ENCODE measurements around the gene HDAC5.

HDAC5 gene

GRCh38 chr17:44086364-44087311, 36.8 kb downstream of the HDAC5 start:
- DNase-seq, result no peak

- DNase-seq, result no peak
Measured at GRCh38 chr17:44085908-44086307, 37.5 kb downstream of the HDAC5 start.

GRCh38 chr17:44084921-44085320, 38.5 kb downstream of the HDAC5 start:
- DNase-seq, result no peak

GRCh38 chr17:44084131-44084538, 39.3 kb downstream of the HDAC5 start:
- no peak for DNase-seq

- no peak for DNase-seq
Measured at GRCh38 chr17:44083250-44083849, 40.1 kb downstream of the HDAC5 start.

DNA sequence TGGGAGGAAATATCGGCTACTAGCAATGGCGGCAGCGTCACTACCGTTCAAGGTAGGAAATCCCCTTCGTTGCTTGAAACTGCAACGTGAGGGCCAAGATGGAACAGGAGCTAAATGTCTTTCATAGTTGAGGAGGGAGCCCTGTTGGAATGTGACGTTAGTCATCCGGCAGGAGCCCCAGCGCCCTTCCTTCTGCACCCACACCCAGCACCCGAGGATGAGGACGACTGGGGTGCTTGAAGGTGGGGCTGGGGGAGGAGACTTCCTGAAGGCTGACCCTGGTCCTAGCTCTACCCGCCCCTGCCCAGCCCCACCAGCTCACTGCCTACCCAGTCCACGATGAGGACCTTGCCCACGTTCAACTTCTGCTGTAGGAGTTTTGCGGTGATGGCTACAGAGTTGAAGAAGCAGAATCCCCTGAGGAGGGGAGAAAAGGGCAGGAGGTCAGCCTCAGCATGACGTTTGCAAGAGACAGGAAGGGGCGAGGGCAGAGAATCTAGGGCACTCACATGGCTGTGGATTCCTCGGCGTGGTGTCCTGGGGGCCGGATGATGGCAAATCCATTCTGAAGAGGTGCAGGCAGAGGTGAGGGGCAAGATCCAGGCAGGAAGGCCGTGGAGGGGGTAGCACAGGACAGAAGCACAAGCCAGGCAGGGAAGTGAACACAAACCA, 41.0 kb downstream of the HDAC5 start:
- no peak for DNase-seq

GRCh38 chr17:44081681-44082080, 41.8 kb downstream of the HDAC5 start:
- no peak for DNase-seq

GRCh38 chr17:44079877-44080821, 43.3 kb downstream of the HDAC5 start:
- no peak for DNase-seq

DNA sequence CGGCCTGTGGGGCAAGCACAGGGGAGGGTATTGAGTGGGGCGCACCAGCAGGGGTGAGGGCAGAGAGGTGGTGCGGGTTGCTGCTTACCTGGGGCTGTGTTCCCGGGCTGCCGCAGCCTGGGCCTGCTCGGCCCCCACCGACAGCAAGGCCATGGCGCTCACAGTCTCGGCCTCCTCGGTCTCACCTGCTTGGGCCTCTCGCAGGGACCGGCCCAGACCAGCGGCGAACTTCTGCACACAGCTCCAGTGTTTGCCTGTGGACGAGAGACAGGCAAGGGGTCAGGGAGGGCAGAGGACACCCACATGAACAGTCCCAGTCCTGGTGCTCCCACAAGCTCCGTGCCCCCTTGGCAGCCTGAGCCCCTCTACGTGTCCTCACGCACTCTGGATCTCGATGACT, 45.0 kb downstream of the HDAC5 start:
- no peak for DNase-seq

- DNase-seq, result no peak
Measured at GRCh38 chr17:44077595-44077909, 45.9 kb downstream of the HDAC5 start.

DNA sequence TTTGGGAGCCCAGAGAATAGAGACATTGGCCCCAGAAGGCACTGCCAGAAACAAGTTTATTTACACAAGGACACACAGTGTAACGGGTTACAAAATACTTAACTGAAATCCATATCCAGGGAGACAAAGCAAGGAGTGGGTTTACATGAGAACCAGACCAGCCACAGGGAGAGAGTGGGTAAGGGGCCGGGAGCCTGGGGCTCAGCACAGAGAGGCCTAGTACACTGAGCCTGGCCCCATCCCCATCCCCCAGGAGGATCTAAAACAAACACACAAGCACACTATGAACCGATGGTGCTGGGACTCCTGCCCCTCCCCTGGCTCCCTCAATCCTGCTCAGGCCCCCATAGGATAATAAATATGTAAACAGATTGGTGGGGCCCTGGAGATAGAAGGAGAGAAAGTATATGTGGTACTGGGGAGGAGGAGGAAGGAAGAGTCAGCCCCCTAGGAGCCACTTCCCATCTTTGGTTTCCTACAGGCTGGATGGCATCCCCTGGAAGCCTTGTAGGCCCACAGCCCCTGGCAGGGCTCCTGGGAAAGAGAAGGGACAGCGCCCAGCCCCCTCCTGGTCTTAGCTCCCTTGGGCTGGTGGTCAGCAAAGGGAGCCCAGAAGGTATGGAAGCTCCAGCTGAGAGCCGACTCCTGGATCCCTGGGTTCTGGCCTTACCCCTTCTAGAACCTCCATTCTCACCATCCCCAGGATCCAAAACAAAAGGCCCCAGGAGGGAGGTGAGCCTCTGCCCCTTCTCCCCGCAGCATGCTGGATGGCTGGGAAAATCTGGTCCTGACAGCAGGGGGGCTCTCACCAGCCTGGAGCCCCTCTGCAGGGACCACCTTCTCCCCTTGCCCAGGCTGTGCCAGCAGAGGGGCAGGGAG, 46.5 kb downstream of the HDAC5 start:
- DNase-seq, result no peak

- DNase-seq, result no peak
Measured at GRCh38 chr17:44075598-44076293, 47.7 kb downstream of the HDAC5 start.

- DNase-seq, result no peak
Measured at GRCh38 chr17:44074911-44075285, 48.5 kb downstream of the HDAC5 start.

- DNase-seq, result peak; percentile 85
Measured at GRCh38 chr17:44074231-44074910, 49.1 kb downstream of the HDAC5 start.

DNA sequence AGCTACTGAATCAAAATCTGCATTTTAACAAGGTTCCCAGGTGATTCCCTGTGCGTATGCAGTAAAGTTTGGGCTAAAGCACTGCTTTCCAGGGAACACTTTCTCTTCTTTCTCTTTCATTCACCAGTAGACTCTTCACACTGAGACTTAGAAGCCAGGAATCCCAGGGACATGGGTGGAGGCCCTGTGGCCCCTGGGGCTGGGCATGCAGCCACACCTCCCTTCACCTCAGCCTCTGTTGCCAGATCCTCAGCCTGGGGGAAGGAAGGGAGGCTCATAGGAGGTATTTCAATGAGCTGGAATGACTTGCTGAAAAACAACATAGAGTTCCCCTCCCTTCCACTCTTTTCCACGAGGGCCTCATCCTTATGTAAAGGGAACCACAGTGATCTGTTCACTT, 51.7 kb downstream of the HDAC5 start:
- no peak for DNase-seq

DNA sequence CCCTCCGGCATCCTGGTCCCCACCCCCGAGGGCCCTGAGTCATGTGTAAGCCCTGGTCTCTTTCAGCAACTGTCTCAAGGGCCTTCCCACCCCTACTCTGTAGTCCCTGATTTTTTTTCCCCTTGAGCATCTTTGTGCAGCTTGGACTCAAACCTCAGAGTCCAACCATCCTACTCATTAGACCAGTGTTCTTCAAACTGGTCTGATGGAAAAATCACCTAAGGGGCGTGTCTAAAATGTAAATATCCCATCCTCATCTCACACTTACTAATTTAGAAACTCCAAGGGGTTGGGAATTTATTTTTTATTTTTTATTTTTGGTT, 52.3 kb downstream of the HDAC5 start:
- no peak for DNase-seq

- DNase-seq, result peak; percentile 97
Measured at GRCh38 chr17:44070455-44071197, 52.8 kb downstream of the HDAC5 start, which contains the start of gene G6PC3. G6PC3 (plus strand) TSS chr17:44070735; CDS start chr17:44070966, 231 bp downstream.

DNA sequence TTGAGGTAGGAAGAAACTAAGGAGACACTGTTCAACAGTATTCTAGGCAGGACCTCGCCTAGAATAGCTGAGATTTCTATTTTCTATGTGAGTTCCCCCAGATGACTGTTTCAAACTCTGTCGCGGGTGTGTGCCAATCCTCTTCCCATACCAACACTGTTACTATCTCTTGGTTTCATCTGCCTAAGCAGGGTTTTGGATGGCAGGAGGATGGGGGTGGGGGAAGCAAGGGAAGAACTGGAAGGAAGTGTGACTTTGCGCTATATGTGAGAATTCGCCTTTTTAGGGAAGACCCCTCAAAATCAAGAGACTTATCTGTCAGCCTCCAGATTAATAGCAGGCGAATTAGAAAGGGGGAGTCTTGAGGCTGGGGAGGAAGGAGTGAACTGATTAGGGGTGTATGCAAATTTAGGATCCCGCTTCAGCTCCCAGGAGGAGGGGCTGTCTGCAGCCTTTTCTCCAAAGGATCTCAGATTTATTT, 53.4 kb downstream of the HDAC5 start:
- DNase-seq, result no peak

DNA sequence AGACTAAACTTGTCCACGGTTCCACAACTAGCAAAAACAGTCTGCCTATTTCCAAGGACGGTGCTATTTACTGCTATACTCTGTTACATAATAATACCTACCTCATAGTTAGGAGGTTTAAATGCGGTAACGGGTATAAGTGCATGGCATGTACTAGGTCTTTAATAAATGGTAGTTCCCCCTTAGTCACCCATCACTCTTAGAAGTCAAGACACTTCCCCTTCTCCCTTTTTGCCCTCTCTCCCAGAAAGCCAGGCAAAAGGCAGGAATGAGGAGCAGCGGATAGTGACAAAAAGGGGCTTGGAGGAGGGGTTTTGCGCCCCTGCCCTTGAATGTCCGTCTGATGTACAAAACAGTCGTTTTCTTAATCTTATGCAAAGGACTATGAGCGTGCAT, 55.9 kb downstream of the HDAC5 start:
- no peak for DNase-seq

All from NCI-H1092 treated with DMSO at 0.1 percent for 48 hours (cell line).